ENCODE results near the gene CCDC192. TPM values are rescaled to one million over a fixed set of nuclear protein-coding genes. Genes with fewer than 3 reads are reported as not detected.
"Not testable (repeated sequence)": the region's sequence is repeated elsewhere in the genome, so short reads cannot be mapped to it uniquely, and the experiment has no call there.

CCDC192 gene
- total RNA-seq, 1 donor from 2014 or later = not detected

GRCh38 chr5:127741412-127741811, 38.2 kb downstream of the CCDC192 start:
- ATAC-seq (no peak), DNase-seq (no peak)
- Histone ChIP-seq H3K9me3 (no peaks in the 10 kb centered on the region), H3K36me3 (no peaks in the 10 kb centered on the region), H3K4me3 (no peak overlapping the region), H3K27me3 (ENCODE audit: low read depth) (no peaks in the 10 kb centered on the region), H3K4me1 (no peaks in the 10 kb centered on the region), H3K27ac (no peak overlapping the region)
- intact Hi-C loops (cut with DNase I) = no loop called here
- no peak for TF ChIP-seq CTCF (IDR thresholded peaks at IDR 0.05)

GRCh38 chr5:127744241-127744640, 41.0 kb downstream of the CCDC192 start:
- H3K4me1 ChIP-seq = no peaks in the 10 kb centered on the region
- no peaks in the 10 kb centered on the region for H3K27me3 ChIP-seq (ENCODE audit: low read depth)
- no peaks in the 10 kb centered on the region for H3K9me3 ChIP-seq
- ATAC-seq (no peak), DNase-seq (no peak)
- no peak for TF ChIP-seq CTCF (IDR thresholded peaks at IDR 0.05)
- H3K27ac ChIP-seq = no peak overlapping the region
- H3K36me3 ChIP-seq = no peaks in the 10 kb centered on the region
- H3K4me3 ChIP-seq = no peak overlapping the region
- intact Hi-C loops (cut with DNase I) = no loop called here

GRCh38 chr5:127746756-127747155, 43.6 kb downstream of the CCDC192 start:
- H3K9me3 ChIP-seq = no peaks in the 10 kb centered on the region
- H3K4me1 ChIP-seq = no peaks in the 10 kb centered on the region
- H3K27ac ChIP-seq = no peak overlapping the region
- intact Hi-C loops (cut with DNase I) = no loop called here
- DNase-seq = no peak
- H3K36me3 ChIP-seq = no peaks in the 10 kb centered on the region
- peak; percentile 40 for TF ChIP-seq CTCF (IDR thresholded peaks at IDR 0.05)
- H3K27me3 ChIP-seq (ENCODE audit: low read depth) = no peaks in the 10 kb centered on the region
- H3K4me3 ChIP-seq = no peak overlapping the region
- no peak for ATAC-seq

- intact Hi-C loops (cut with DNase I) = not testable (repeated sequence)
Measured at GRCh38 chr5:127752503-127753265, 49.5 kb downstream of the CCDC192 start.

GRCh38 chr5:127754259-127754658, 51.1 kb downstream of the CCDC192 start:
- TF ChIP-seq CTCF (IDR thresholded peaks at IDR 0.05) = no peak
- Histone ChIP-seq H3K36me3 (no peaks in the 10 kb centered on the region), H3K27ac (no peak overlapping the region), H3K4me3 (no peak overlapping the region), H3K4me1 (no peaks in the 10 kb centered on the region), H3K9me3 (no peaks in the 10 kb centered on the region), H3K27me3 (ENCODE audit: low read depth) (no peaks in the 10 kb centered on the region)
- peak; percentile 40 to 47 for ATAC-seq
- no peak for DNase-seq
- intact Hi-C loops (cut with DNase I) = no loop called here

More at GRCh38 chr5:127752503-127753265, 49.5 kb downstream of the CCDC192 start:
- not testable (repeated sequence) for H3K9me3 ChIP-seq; ATAC-seq; H3K4me3 ChIP-seq; H3K27ac ChIP-seq; H3K27me3 ChIP-seq (ENCODE audit: low read depth); H3K36me3 ChIP-seq; DNase-seq; H3K4me1 ChIP-seq

- no peaks in the 10 kb centered on the region for H3K9me3 ChIP-seq
- H3K27ac ChIP-seq = no peak overlapping the region
- no peak overlapping the region for H3K4me3 ChIP-seq
- DNase-seq (no peak), ATAC-seq (no peak)
- no peaks in the 10 kb centered on the region for H3K36me3 ChIP-seq
- no peaks in the 10 kb centered on the region for H3K4me1 ChIP-seq
- no peak for TF ChIP-seq CTCF (IDR thresholded peaks at IDR 0.05)
- no peaks in the 10 kb centered on the region for H3K27me3 ChIP-seq (ENCODE audit: low read depth)
- intact Hi-C loops (cut with DNase I) = no loop called here
Measured at GRCh38 chr5:127754706-127755105, 51.5 kb downstream of the CCDC192 start.
